OCI-M2 (cell line): ENCODE measurements around the gene CAMK2D.
"Not testable (repeated sequence)": the region's sequence is repeated elsewhere in the genome, so short reads cannot be mapped to it uniquely, and the experiment has no call there.

Experiments
- DNase-seq: peaks from one replicate; lab custom pipeline; 2025; ENCODE audit not compliant: unreplicated experiment; lab: John Stamatoyannopoulos, UW

The CAMK2D gene

GRCh38 chr4:113733685-113734084 lies 27.9 kb downstream of the CAMK2D start:
- DNase-seq, result no peak

GRCh38 chr4:113732967-113733527 lies 28.5 kb downstream of the CAMK2D start:
- no peak for DNase-seq

GRCh38 chr4:113730467-113731216 lies 30.9 kb downstream of the CAMK2D start:
- DNase-seq, result no peak

GRCh38 chr4:113727802-113728201 lies 33.7 kb downstream of the CAMK2D start:
- DNase-seq, result no peak

- no peak for DNase-seq
These were observed 35.6 kb downstream of the CAMK2D start for GRCh38 chr4:113725963-113726362.

GRCh38 chr4:113718252-113718651 lies 43.3 kb downstream of the CAMK2D start:
- DNase-seq, result no peak

- no peak for DNase-seq
These were observed 49.5 kb downstream of the CAMK2D start for GRCh38 chr4:113711883-113712662.

GRCh38 chr4:113708250-113708649 lies 53.3 kb downstream of the CAMK2D start:
- no peak for DNase-seq

GRCh38 chr4:113707048-113707447 lies 54.5 kb downstream of the CAMK2D start:
- no peak for DNase-seq

- DNase-seq, result not testable (repeated sequence)
These were observed 56.4 kb downstream of the CAMK2D start for GRCh38 chr4:113705097-113705496.

GRCh38 chr4:113702596-113702995 lies 58.9 kb downstream of the CAMK2D start:
- not testable (repeated sequence) for DNase-seq

GRCh38 chr4:113701169-113701568 lies 60.4 kb downstream of the CAMK2D start:
- no peak for DNase-seq

- no peak for DNase-seq
These were observed 60.9 kb downstream of the CAMK2D start for GRCh38 chr4:113700602-113701150.

GRCh38 chr4:113699772-113700171 lies 61.8 kb downstream of the CAMK2D start:
- no peak for DNase-seq

- no peak for DNase-seq
These were observed 64.1 kb downstream of the CAMK2D start for GRCh38 chr4:113697429-113697828.

- no peak for DNase-seq
These were observed 66.0 kb downstream of the CAMK2D start for GRCh38 chr4:113695328-113696169.

- no peak for DNase-seq
These were observed 67.5 kb downstream of the CAMK2D start for GRCh38 chr4:113694008-113694407.

GRCh38 chr4:113692809-113693411 lies 68.6 kb downstream of the CAMK2D start:
- DNase-seq, result no peak

- no peak for DNase-seq
These were observed 69.9 kb downstream of the CAMK2D start for GRCh38 chr4:113691676-113692075.

- no peak for DNase-seq
These were observed 72.1 kb downstream of the CAMK2D start for GRCh38 chr4:113689394-113689793.
